HepG2 (cell line): ENCODE data around the gene ALDH16A1.

Source experiments
- BRF2 ChIP-seq: sonication (generic); formaldehyde crosslinking; IDR thresholded peaks from 2 replicates; pipeline ENCODE4 v1.8.1; 2022; ENCODE audit warnings: mild to moderate bottlenecking, missing genetic modification reagents
- CTCF ChIP-seq: sonication (generic); formaldehyde crosslinking; IDR thresholded peaks from 2 replicates; pipeline ENCODE4 v1.5.0; 2020; ENCODE audit warnings: mild to moderate bottlenecking, missing genetic modification reagents, moderate library complexity
- GRHL1 ChIP-seq: sonication (generic); formaldehyde crosslinking; conservative IDR thresholded peaks from 2 replicates; pipeline ENCODE4 v1.8.0; 2022; ENCODE audit warnings: missing genetic modification reagents
- KDM3A ChIP-seq: IDR thresholded peaks from 2 replicates; pipeline ENCODE4 v1.6.1; 2018; ENCODE audit warnings: low read depth, missing compliant biosample characterization
- MAFK ChIP-seq, 2 experiments: IDR thresholded peaks in 1 of 2; conservative IDR thresholded peaks in 1 of 2; 2 replicates each; pipeline ENCODE4 v1.6.1; 2011; ENCODE audit warnings: improper control_type of control experiment in 2 of 2, low read length in 2 of 2
- POLR2A ChIP-seq, 2 experiments: IDR thresholded peaks; 2 replicates each; pipeline ENCODE4 v1.6.1; 2011; ENCODE audit warnings: low read depth in 2 of 2, low read length in 2 of 2, mild to moderate bottlenecking in 1 of 2, moderate library complexity in 1 of 2; ENCODE audit not compliant: insufficient read depth in 1 of 2
- REST ChIP-seq, 2 experiments: IDR thresholded peaks; 2 replicates each; pipeline ENCODE4 v1.6.1; 2011 to 2012; ENCODE audit warnings: low read length in 2 of 2, borderline replicate concordance in 1 of 2, low read depth in 1 of 2, mild to moderate bottlenecking in 1 of 2, moderate library complexity in 1 of 2
- RFX1 ChIP-seq: fragments of 450-650 bp; IDR thresholded peaks from 2 replicates; pipeline ENCODE4 v1.6.1; 2017
- USF2 ChIP-seq, 2 experiments: sonication (generic) in 1 of 2; formaldehyde crosslinking in 1 of 2; IDR thresholded peaks; 2 replicates each; pipeline versions ENCODE4 v1.5.1 to v1.6.1; 2011 to 2020; ENCODE audit warnings: borderline replicate concordance in 1 of 2, low read depth in 1 of 2, low read length in 1 of 2, mild to moderate bottlenecking in 1 of 2, missing genetic modification reagents in 1 of 2, moderate library complexity in 1 of 2
- ZNF143 ChIP-seq: sonication (generic); formaldehyde crosslinking; IDR thresholded peaks from 2 replicates; pipeline ENCODE4 v1.4.0; 2020; ENCODE audit warnings: missing genetic modification reagents

GRCh38 chr19:49422407-49423070, 30.5 kb upstream of the ALDH16A1 start:
- TF ChIP-seq KDM3A (CRISPR knock-in tag) (no peak), USF2 (IDR thresholded peaks at IDR 0.05; ENCODE audit: low read depth, low read length) (no peak), USF2 (CRISPR knock-in tag; IDR thresholded peaks at IDR 0.05; ENCODE audit: borderline replicate concordance) (no peak), ZNF143 (no peak), REST (IDR thresholded peaks at IDR 0.05; ENCODE audit: borderline replicate concordance in 1 of 2, low read depth in 1 of 2, low read length in 2 of 2) (no peak), BRF2 (no peak), CTCF (peak; percentile 41), POLR2A (IDR thresholded peaks at IDR 0.05; ENCODE audit: insufficient read depth in 1 of 2, low read depth in 2 of 2, low read length in 2 of 2) (no peak), GRHL1 (CRISPR knock-in tag) (no peak), MAFK (conservative IDR thresholded peaks at IDR 0.05 in 1 of 2, IDR thresholded peaks at IDR 0.05 in 1 of 2; ENCODE audit: low read length in 2 of 2) (no peak), RFX1 (no peak)
